HG02970 (cell line): ENCODE results near the gene TTC4.

Experiments used
- ATAC-seq: cut with Tn5 transposase; IDR thresholded peaks from one replicate; pipeline ENCODE4 v1.9.1; 2021; ENCODE audit warnings: mild to moderate bottlenecking, moderate library complexity, moderate number of reproducible peaks; ENCODE audit not compliant: unreplicated experiment, low FRiP score

TTC4 gene

DNA sequence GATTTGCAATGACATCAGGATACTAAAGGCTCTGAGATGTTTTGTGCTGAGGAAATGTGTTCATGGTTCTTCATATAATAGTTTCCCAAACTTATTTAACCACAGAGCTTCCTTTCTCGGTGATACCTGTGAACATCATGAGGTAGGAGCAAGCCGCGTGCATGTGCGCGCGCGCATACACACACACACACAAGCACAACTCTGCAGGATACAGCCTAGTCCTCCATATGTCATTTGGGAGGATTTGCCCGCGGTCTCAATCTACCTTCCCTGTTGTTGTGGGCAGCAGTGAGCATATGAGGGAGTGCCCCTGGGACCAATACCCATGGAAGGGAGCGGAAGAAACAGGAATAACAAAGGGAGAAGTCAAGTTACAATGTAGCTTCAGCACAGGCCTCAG, 12.2 kb upstream of the TTC4 start:
- ATAC-seq = no peak

- no peak for ATAC-seq
Observed at GRCh38 chr1:54705153-54705552, 10.5 kb upstream of the TTC4 start.

DNA sequence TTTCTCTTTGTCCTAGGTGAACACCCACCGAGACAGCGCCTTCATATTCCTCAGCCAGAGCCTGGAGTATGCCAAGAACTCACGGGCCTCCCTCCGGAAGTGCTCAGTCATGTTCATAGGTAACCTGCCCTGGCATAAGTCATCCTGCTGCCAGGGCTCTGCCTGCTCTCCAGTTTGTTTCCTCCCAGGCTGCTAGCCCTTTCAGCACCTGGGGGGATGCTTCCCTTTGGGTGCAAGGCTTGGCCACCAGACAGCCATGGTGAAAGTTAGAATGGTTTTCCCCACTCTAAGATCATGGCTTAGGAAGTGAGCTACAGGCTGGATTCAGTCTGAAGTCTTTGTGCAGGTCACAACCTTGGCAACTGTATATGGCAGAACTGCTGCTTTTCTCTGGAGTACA, 9.2 kb upstream of the TTC4 start:
- no peak for ATAC-seq

DNA sequence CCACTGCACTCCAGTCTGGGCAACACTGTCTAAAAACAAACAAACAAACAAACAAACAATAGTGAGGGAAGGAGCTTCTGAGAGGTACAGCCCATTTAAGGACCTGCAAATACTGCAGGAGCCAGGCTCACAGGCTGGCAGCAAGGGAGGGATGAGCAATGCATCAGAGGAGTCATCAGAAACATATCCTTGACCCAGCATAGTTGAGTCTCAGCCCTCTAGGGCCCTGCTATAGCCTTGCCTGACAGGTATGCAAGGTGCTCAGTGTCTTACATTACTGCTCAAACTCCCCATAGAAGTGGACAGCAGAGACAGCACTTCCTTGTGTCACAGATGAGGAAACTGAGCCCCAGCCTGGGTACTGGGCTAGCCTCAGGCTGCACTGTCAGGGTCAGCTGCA, 7.3 kb upstream of the TTC4 start:
- ATAC-seq = no peak

DNA sequence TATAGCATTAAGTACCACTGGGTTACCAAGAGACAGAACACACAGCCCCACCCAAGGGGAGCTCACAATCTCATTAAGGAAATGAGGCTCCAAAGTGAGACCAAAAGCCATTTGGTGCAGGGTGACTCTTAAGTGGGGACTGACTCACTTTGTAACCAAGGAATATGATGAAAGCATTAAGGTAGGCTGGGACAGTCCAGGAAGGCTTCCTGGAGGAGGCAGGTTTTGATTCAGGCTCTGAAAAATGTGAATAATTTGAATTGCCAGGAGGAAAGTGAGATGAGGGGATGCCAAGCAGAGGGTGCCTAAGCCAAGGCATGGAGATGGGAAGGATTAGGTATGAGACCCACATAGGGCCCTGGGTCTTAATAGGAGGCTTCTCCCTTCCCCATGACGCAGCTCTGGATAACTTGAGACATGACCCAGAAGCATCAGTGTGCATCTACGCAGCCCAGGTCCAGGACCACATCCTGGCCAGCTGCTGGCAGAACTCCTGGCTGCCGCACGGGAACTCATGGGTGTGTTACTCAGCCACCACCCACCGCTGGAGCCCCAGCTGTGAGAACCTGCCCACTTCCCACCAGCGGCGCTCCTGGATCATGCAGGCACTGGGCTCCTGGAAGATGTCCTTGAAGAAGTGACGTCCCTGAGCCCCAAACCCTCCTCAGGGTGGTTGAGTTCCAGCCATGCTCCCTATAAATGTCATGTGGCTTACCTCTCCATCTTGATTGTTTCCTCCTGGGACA, 5.9 kb upstream of the TTC4 start:
- ATAC-seq = no peak

GRCh38 chr1:54710434-54710833, 5.2 kb upstream of the TTC4 start:
- ATAC-seq = no peak

DNA sequence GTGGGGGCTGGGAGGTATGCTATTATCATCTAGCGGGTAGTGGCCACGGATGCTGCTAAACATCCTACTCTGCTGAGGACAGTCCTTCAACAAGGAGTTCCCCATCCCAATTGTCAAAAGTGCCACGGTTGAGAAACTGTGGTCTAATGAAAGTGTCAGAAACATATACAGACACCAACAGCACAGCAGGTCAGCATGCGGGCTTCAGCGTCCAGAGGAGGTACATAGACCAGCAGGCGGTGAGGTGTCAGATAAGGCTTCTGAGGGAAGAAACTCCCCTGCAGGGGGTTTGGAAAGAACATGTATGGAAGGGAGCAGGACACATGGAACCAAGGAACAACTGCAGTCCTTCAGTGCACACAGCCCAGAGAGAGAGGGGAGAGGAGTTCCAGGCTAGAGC, 4.8 kb upstream of the TTC4 start:
- ATAC-seq = no peak

GRCh38 chr1:54711536-54711935, 4.1 kb upstream of the TTC4 start:
- ATAC-seq = no peak

GRCh38 chr1:54714881-54715492, 674 bp upstream of the TTC4 start:
- ATAC-seq = no peak

- ATAC-seq = no peak
Observed at GRCh38 chr1:54716299-54717047, 812 bp downstream of the TTC4 start.

GRCh38 chr1:54721719-54722118, 6.1 kb downstream of the TTC4 start:
- no peak for ATAC-seq

- ATAC-seq = no peak
Observed at GRCh38 chr1:54723985-54724384, 8.3 kb downstream of the TTC4 start.

DNA sequence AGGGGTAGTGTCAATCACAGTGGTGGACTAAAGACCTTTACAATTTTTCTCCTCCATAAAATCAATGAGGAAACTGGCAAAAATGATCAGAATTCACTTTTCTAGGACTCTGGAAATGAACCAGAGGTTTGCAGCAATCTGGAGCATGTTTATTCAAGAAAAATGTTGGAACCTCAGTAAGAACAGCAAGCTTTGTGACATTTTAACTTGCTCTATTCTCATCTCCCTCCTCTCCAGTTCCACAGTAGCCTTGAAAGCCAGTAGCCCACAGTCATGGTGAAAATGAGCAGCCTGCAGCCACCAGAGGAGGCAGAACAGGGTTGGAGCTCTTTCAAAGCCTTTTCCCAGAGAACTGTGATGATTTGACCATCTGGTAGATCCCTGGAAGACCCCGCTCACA, 9.1 kb downstream of the TTC4 start:
- ATAC-seq = no peak

GRCh38 chr1:54728027-54728426, 12.4 kb downstream of the TTC4 start:
- no peak for ATAC-seq

DNA sequence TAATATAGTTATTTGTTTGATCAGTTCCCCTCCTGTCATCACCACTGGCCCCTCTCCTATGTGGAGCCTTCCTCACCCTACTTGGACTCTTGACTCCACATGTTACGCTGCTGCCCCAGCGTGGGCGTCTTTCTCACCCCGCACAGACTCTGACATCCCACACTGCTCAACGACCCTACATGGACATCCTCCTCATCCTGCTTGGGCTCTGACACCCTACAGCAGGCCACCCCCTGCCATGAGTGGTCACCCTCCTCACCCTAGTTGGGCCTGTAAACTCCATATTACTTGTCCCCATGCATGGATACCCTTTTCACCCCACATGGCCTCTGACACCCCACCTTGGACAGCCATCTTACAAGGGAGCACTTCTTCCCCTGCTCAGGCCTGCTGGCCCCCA, 21.0 kb downstream of the TTC4 start:
- ATAC-seq = no peak

- ATAC-seq = no peak
Observed at GRCh38 chr1:54738244-54738643, 22.6 kb downstream of the TTC4 start.

DNA sequence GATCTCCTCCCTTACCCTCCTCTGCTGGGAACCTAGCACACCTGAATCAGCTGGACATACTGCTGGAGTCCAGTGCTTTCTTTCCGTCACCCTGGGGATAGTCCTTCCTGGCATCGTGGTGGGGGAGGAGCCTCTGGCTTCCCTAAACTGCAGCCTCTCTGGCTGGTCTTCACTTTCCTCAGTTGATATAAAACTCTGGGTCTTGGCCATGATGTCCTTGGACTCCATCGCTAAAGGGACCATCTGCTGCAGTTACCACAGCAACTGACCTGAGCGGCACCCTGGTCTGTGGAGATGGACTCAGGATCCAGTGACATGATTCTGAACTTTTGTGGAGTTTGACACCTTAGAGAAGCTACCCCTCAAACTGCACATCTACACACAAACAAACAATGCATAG, 25.9 kb downstream of the TTC4 start:
- no peak for ATAC-seq

GRCh38 chr1:54742282-54742681, 26.6 kb downstream of the TTC4 start:
- ATAC-seq = no peak

GRCh38 chr1:54743416-54744226, 28.0 kb downstream of the TTC4 start:
- no peak for ATAC-seq

DNA sequence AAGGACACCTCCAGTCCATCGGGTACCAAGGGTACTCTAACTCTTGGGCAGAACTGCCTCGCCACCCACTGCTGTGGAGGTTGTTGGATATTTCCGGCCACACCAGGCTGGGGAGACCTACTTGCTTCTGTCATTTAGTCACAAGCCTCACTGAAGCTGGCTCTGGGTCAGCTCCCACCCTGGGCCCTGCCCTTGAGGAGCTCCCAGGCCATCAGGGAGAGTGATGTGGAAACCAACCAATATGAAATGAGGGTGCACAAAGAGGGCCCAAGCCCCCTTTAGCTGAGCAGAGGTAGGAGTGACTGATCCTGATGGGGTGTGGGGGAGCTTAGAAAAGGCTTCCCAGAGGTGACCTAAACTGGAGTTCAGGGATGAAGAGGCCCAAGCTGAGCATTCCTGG, 29.0 kb downstream of the TTC4 start:
- ATAC-seq = no peak

DNA sequence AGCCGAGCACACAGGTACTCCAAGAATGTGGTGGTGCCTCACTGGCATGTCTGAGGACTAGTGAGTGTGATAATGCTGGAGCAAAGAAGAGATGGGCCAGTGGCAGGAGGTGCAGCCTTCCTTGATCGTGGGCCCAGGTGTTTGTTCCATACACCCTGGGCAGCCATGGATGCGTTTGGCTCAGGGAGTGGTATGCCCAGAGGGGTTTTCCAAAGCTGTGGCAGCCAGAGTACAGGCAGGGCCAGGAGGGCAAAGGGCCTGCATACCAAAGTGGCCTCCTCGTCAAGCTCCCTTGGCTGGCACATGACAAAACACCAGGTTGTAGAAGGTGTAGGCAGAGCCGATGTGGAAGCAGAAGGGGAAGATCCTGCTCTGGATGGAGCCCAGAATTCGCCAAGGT, 29.6 kb downstream of the TTC4 start:
- ATAC-seq = no peak
